Activated CD4-positive, CD25-positive, alpha-beta regulatory T cell (primary cell): ENCODE measurements around the gene CELF2.

Experiments used
- DNase-seq, 4 experiments: peaks; one replicate each; lab custom pipeline; 2025; lab: John Stamatoyannopoulos, UW

CELF2 gene

GRCh38 chr10:11023009-11023953 is 5.6 kb downstream of the CELF2 start:
- DNase-seq, result no peak

GRCh38 chr10:11024596-11024995 is 6.9 kb downstream of the CELF2 start:
- no peak for DNase-seq

GRCh38 chr10:11025978-11026377 is 8.3 kb downstream of the CELF2 start:
- no peak for DNase-seq

- no peak for DNase-seq
Measured at GRCh38 chr10:11026773-11027172, 9.1 kb downstream of the CELF2 start.

- DNase-seq, result no peak
Measured at GRCh38 chr10:11034762-11035161, 17.1 kb downstream of the CELF2 start.

- DNase-seq, result no peak
Measured at GRCh38 chr10:11035301-11035991, 17.8 kb downstream of the CELF2 start.

- no peak for DNase-seq
Measured at GRCh38 chr10:11036424-11037011, 18.8 kb downstream of the CELF2 start.

- no peak for DNase-seq
Measured at GRCh38 chr10:11037991-11038390, 20.3 kb downstream of the CELF2 start.

GRCh38 chr10:11042357-11042756 is 24.7 kb downstream of the CELF2 start:
- no peak for DNase-seq

GRCh38 chr10:11043039-11043438 is 25.4 kb downstream of the CELF2 start:
- no peak for DNase-seq

GRCh38 chr10:11043446-11044127 is 25.9 kb downstream of the CELF2 start:
- no peak for DNase-seq

GRCh38 chr10:11045487-11045886 is 27.8 kb downstream of the CELF2 start:
- no peak for DNase-seq

GRCh38 chr10:11045995-11046775 is 28.5 kb downstream of the CELF2 start:
- DNase-seq, result no peak

GRCh38 chr10:11046776-11047160 is 29.1 kb downstream of the CELF2 start:
- no peak for DNase-seq

GRCh38 chr10:11048707-11049278 is 31.1 kb downstream of the CELF2 start:
- DNase-seq, result no peak

- DNase-seq, result no peak
Measured at GRCh38 chr10:11049806-11050205, 32.1 kb downstream of the CELF2 start.

- no peak for DNase-seq
Measured at GRCh38 chr10:11050301-11051287, 32.9 kb downstream of the CELF2 start.

GRCh38 chr10:11057018-11057417 is 39.3 kb downstream of the CELF2 start:
- no peak for DNase-seq

- no peak for DNase-seq
Measured at GRCh38 chr10:11057448-11057847, 39.8 kb downstream of the CELF2 start.

- no peak for DNase-seq
Measured at GRCh38 chr10:11057994-11058393, 40.3 kb downstream of the CELF2 start.
